ENCODE data around the gene IFI27L2.
A peak's percentile ranks its signal among the peaks of the same experiment; 100 is the strongest.

DNA sequence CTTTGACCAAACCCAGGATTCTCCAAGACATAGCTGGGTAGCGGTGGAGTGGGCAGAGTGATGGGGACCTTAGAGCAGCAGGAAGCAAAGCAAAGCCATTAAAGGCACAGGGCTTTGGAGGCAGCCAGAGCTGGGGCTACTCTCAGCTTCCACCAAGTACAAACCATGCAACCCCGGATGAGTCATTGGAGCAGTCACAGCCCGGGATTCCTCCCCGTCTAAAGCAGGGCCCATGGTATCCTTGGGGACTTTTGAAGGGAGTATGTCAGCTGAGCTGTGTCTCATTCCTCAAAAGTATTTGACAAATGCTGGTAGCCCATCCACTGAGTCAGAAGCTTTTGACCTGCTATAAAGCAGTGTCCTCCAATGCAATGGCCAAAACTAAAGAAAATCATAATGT is 28.6 kb downstream of the IFI27L2 start:
- TF ChIP-seq, protein P1, sequence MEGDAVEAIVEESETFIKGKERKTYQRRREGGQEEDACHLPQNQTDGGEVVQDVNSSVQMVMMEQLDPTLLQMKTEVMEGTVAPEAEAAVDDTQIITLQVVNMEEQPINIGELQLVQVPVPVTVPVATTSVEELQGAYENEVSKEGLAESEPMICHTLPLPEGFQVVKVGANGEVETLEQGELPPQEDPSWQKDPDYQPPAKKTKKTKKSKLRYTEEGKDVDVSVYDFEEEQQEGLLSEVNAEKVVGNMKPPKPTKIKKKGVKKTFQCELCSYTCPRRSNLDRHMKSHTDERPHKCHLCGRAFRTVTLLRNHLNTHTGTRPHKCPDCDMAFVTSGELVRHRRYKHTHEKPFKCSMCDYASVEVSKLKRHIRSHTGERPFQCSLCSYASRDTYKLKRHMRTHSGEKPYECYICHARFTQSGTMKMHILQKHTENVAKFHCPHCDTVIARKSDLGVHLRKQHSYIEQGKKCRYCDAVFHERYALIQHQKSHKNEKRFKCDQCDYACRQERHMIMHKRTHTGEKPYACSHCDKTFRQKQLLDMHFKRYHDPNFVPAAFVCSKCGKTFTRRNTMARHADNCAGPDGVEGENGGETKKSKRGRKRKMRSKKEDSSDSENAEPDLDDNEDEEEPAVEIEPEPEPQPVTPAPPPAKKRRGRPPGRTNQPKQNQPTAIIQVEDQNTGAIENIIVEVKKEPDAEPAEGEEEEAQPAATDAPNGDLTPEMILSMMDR (IDR thresholded peaks at IDR 0.05) = no peak
- TF ChIP-seq POLR2A (IDR thresholded peaks at IDR 0.05) = peak in 1 of 2 donors; percentile 15

Measured in adrenal gland (tissue), 5 donors.